Measurements from ENCODE around the gene AP1G2.

AP1G2 gene

DNA sequence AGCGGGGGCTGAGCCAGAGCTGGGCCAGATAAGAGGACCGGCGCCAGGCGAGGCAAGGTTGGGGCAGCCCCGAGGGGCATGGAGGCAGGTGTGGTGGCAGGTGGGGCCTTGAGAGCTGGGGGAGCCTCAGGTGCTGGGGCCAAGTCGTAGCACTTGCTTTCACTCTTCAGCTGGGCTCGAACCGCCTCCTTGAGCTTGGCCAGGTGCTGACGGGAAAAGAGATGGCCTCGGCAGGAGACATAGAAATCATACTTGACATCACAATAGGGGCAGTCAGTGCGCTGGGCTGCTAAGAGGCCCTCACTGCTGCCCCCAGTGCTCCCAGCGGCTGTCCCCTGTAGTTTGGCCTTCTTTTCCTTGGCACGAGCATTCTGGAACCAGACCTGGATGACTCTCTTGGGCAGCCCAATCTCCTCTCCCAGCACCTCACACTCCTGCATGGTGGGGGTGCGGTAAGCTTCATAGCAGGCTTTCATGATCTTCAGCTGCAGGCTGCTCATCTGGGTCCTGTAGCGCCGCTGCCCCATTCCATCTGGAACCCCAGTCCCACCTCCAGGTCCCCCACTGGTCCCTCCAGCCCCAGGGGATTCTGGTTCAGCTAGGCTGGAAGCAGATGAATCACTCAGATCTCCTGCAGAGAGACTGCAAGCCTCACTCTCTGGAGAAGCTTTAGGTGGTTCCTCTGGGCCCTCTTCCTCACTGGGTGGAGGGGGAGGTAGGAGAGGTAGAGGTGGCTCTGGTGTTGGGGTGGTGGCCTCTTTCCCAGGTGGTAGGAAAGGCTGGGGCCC lies 44.2 kb downstream of the AP1G2 start:
- H3K9me3 Mint-ChIP-seq = no peaks in the 10 kb centered on the region
- DNase-seq (ENCODE audit: low spot score) = no peak
- no peaks in the 10 kb centered on the region for H3K36me3 Mint-ChIP-seq (ENCODE audit: low read depth)

DNA sequence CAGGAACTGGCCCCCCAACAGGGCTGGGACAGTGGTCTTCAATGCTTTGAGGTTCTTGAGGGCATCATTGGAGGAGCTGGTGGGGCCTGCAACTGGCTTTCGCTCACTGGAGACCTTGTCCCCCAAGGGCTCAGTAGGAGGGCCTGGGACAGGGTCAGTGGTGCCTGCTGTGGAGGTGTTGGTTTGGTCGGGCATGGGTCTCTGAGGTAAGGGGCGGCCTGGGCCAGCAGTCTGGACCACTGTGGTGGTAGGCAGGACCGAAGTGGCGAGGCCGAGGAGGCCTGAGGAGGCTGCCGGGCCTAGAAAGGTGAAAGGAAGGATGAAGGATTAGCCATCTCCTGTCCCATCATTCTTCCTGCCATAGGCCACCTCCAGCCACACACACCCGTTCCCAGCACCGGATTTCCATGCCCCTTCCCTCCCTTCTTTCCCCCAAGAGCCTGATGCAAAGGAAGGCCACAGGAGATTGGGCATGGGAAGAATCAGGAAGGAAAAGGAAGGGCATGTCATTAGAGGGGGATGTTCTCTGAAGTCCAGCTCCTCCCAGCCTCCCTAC lies 44.9 kb downstream of the AP1G2 start:
- Mint-ChIP-seq H3K27me3 (ENCODE audit: low read depth) (no peaks in the 10 kb centered on the region), H3K4me1 (ENCODE audit: low read depth) (no peaks in the 10 kb centered on the region), H3K36me3 (ENCODE audit: low read depth) (no peaks in the 10 kb centered on the region), H3K9me3 (no peaks in the 10 kb centered on the region), H3K27ac (no peak overlapping the region), H3K4me3 (no peak overlapping the region)
- DNase-seq (ENCODE audit: low spot score) = no peak

More for the DNA sequence above, 44.2 kb downstream of the AP1G2 start:
- Mint-ChIP-seq H3K4me3 (no peak overlapping the region), H3K27ac (no peak overlapping the region), H3K27me3 (ENCODE audit: low read depth) (no peaks in the 10 kb centered on the region), H3K4me1 (ENCODE audit: low read depth) (no peaks in the 10 kb centered on the region)

DNA sequence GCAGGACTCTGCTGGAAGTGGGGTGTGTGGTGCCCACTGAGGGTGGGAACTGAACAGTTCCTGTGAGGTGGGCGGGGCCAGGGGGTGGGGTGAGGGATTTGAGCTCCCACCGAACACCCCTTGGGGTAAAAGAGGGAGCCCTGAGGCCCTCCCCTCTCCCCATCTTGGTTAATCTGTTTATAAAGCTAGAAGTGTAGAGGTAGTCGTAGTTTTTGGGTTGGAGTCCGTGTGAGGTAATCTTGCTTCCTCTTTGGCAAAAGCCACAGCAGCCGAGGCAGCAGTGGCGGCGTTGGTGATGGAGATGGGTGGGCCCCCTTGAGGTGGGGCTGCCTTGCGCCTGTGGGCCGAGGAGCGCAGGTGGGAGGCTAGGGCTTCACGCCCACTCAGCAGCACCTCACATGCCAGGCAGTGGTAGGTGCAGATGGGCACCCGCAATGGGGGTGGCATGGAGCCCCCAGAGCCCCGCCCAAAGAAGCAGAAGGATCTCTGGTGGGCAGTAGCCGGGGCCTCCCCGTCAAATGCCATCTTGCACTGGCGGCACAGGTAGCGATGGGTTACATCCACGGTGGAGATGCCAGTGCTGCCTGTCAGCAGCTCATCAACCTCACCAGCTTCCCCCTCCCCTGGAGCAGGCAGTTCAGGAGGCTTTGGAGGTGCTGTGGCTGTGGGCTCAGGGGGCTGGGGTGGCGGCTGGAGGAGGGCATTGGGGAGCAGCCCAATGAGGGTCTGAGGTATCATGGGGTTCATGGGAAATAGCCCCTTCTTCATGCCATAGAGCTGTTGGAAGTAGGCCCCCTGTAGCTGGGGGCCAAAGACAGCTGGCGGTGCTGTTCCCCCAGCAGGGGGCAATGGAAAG lies 45.6 kb downstream of the AP1G2 start:
- Mint-ChIP-seq H3K4me1 (ENCODE audit: low read depth) (no peaks in the 10 kb centered on the region), H3K27ac (no peak overlapping the region), H3K36me3 (ENCODE audit: low read depth) (no peaks in the 10 kb centered on the region), H3K4me3 (no peak overlapping the region), H3K27me3 (ENCODE audit: low read depth) (no peaks in the 10 kb centered on the region), H3K9me3 (no peaks in the 10 kb centered on the region)
- DNase-seq (ENCODE audit: low spot score) = no peak

DNA sequence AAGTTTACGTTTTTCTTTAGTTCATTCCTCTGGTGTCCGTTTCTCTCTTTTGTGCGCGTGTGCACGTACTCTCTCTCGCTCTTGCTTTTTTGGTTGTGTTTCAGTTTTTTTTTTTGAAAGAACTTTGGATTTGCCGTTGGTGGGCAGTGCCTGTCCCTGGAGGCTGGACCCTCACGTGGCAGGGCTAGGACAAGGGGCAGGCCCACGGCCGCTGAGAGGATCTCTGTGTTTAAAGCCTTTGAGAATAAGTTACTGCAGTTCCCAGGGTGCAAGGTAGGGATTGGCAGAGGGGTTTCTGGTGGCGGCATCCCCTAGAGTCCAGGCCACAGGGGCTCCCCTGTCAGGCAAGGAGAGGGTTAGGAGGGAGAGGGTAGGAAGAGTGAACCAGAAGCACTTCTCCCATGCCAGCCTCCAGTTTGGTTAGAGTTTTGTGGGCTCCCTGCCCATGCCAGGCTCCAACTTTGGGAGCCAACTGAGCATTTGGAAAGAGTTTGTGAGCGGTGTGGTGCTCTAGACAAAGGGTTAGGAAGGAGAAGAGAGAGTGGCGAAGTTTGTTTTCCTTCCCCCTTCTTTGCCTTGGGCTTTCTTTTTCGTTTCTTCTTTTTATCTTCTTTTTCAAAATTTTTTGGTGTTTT lies 46.6 kb downstream of the AP1G2 start:
- no peak overlapping the region for H3K27ac Mint-ChIP-seq
- DNase-seq (ENCODE audit: low spot score) = no peak

DNA sequence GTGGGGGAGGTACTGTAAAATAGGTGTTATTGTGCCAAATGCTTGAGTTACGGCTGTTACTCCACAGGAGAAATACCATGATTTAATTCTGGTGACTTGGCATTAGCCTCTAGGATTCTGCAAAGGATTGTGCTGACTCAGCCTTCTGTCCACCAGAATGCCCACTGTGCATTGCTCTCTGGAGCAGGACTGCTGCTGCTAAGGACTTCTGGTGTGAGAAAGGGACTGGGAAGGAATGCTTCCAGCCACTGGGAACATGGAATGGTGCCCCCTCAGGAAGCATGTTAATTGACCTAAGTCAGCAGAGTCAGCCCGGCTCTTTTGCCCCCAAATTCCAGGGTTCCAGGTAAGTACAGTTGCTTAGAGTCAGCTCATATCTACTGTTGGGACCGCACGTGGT lies 48.9 kb downstream of the AP1G2 start:
- H3K4me3 Mint-ChIP-seq = no peak overlapping the region
- no peaks in the 10 kb centered on the region for H3K36me3 Mint-ChIP-seq (ENCODE audit: low read depth)
- no peaks in the 10 kb centered on the region for H3K27me3 Mint-ChIP-seq (ENCODE audit: low read depth)
- no peaks in the 10 kb centered on the region for H3K9me3 Mint-ChIP-seq
- no peaks in the 10 kb centered on the region for H3K4me1 Mint-ChIP-seq (ENCODE audit: low read depth)
- H3K27ac Mint-ChIP-seq = no peak overlapping the region
- DNase-seq (ENCODE audit: low spot score) = no peak

More for the DNA sequence above, 46.6 kb downstream of the AP1G2 start:
- no peaks in the 10 kb centered on the region for H3K9me3 Mint-ChIP-seq
- no peaks in the 10 kb centered on the region for H3K4me1 Mint-ChIP-seq (ENCODE audit: low read depth)
- no peak overlapping the region for H3K4me3 Mint-ChIP-seq
- H3K36me3 Mint-ChIP-seq (ENCODE audit: low read depth) = no peaks in the 10 kb centered on the region
- H3K27me3 Mint-ChIP-seq (ENCODE audit: low read depth) = no peaks in the 10 kb centered on the region

DNA sequence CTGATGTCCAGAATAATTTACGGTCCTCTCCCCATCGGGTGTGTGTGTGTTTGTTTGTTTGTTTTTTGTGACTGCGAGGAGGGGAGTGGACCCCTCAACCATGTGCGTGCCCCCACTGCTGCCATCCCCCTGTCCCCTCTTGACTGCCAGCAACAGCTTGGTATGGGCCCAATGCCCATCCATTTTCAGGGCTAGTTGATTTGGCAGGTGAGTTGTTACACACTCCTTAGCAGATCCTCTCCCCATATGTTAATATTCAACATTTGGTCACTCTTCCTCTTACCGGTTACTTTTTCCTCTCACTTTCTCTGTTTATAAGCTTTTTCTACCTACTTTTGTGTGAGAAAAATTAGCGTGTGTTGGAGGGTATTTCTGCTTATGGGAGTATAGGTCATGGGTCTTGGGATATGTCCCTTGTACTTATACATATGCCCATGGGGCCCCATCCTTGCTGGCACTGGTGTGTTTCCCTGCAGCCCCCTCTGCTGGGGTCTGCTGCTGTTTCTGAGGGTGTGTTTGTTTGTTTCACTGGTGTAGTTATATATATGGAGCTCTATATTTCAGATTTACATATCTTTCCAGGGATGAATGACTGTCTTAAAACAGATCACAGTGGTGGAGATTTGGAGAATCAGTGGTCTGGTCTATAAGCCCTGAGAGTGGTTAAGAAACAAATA lies 49.8 kb downstream of the AP1G2 start:
- Mint-ChIP-seq H3K27ac (no peak overlapping the region), H3K4me1 (ENCODE audit: low read depth) (no peaks in the 10 kb centered on the region), H3K9me3 (no peaks in the 10 kb centered on the region), H3K27me3 (ENCODE audit: low read depth) (no peaks in the 10 kb centered on the region), H3K4me3 (no peak overlapping the region), H3K36me3 (ENCODE audit: low read depth) (no peaks in the 10 kb centered on the region)
- no peak for DNase-seq (ENCODE audit: low spot score)

DNA sequence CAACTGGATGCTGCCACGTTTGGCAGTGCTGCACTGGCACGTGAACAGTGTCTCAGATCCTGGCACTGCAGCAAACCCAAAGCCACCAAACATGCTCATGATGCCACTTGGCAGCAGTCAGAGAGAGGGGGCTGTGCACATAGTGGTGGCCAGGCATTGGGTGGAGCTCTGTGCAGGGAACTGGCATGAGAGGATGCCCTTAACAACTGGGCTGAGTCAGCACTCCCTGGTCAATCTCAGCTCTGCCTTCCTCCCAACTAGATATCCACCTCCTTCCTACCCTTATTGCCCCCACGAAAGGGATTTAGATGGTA lies 53.0 kb downstream of the AP1G2 start:
- Mint-ChIP-seq H3K36me3 (ENCODE audit: low read depth) (no peaks in the 10 kb centered on the region), H3K27me3 (ENCODE audit: low read depth) (no peaks in the 10 kb centered on the region), H3K4me1 (ENCODE audit: low read depth) (peaks cover 2% of the 10 kb centered on the region), H3K27ac (no peak overlapping the region), H3K4me3 (no peak overlapping the region), H3K9me3 (no peaks in the 10 kb centered on the region)
- no peak for DNase-seq (ENCODE audit: low spot score)

DNA sequence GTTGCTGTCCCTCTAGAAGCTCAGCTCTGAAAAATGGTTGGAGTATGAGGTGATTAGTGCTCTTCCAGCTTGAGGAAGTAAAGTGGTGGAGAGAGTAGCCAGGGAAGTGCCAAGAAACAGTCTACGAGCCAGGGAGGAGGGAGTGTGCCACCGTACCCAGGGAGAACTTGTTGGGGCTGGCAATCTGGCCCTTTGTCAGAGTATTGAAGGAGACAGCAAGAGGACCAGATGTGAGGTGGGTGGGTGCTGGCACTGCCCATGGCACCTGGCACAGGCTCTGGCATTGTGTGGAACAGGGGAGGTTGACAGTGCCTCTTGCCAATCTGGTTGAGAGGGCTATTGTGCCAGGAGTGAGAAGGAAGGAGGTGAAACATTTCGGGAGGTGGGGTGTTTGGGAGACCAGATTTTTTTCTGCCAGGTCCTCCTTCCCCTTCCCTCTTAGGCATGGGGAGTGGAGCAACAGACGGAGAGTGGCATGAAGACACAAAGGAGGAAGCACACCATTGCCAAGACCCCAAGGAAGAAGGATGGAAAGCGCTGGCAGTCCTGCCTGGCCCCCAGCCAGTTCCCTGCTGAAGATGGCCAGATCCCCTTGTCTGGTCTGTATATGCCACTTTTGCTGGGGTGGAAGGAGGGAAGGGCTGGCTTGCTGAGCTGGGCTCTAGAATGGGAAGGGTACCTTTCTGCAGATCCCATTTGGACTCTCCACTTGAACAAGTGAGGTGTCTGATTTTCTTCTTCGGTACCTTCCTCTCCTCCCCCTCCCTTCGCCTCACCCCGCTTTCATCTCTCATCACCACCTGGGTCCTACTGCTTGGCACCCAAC lies 53.6 kb downstream of the AP1G2 start:
- H3K4me3 Mint-ChIP-seq = no peak overlapping the region
- H3K27me3 Mint-ChIP-seq (ENCODE audit: low read depth) = no peaks in the 10 kb centered on the region
- no peaks in the 10 kb centered on the region for H3K36me3 Mint-ChIP-seq (ENCODE audit: low read depth)
- H3K4me1 Mint-ChIP-seq (ENCODE audit: low read depth) = peaks cover 2% of the 10 kb centered on the region
- no peaks in the 10 kb centered on the region for H3K9me3 Mint-ChIP-seq
- no peak for DNase-seq (ENCODE audit: low spot score)
- no peak overlapping the region for H3K27ac Mint-ChIP-seq

DNA sequence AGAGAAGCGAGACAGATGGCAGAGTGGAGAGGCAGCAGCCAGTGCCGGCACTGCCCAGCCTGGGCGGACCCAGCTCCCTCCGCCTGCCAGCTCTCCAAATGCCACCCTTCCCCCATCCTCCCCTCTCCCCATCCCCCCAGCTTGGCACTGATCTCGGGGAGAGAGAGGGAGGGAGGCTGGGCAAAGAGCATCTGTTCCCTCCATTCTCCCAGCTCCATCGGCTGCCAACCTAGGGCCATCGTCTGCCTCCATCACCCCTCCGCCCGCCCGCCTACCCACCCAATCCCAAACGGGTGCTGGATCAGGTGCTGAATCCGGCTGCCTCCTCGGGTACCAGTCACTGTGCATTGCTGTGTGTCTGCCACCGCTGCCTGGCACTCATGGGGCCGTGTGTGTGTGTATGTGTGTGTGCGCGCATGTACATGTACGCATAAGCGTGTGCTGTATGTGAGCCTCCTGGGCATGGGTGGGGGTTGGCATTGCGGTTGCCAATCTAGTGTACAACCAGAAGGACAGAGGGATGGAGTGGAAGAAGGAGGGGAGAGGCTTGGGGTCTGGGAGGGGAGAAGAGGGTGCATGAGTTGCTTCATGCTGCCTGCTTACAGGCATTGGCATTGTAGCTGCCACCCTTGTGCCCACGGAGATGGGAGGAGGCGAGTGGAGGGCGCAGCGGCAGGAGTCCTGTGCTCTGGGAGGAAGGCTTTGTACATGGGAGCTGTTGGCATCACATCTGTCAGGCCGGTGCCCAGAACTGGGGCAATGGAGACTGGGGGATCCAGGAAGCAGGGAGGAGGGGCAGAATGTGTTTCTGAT lies 54.4 kb downstream of the AP1G2 start:
- peaks cover 2% of the 10 kb centered on the region for H3K4me1 Mint-ChIP-seq (ENCODE audit: low read depth)
- no peaks in the 10 kb centered on the region for H3K36me3 Mint-ChIP-seq (ENCODE audit: low read depth)
- H3K27me3 Mint-ChIP-seq (ENCODE audit: low read depth) = no peaks in the 10 kb centered on the region
- no peaks in the 10 kb centered on the region for H3K9me3 Mint-ChIP-seq
- H3K4me3 Mint-ChIP-seq = no peak overlapping the region
- H3K27ac Mint-ChIP-seq = no peak overlapping the region
- no peak for DNase-seq (ENCODE audit: low spot score)

DNA sequence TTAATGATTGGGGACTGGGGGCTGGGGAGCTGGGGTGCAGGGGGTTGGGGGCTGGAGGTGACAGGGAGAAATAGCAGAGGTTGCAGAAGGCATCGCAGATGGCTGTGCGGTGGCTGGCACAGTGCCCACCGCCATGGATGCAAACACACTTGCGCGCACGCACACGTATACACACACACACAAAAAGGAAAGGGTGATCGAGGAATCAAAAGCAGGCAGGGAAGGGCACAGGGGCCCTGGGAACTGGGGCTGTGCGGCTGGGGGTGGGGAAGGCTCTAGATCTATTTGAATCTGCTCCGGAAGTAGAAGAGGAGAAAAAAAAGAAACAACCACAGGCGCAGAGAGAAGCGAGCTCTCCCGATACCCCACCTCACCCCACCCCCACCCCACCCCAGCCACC lies 55.4 kb downstream of the AP1G2 start:
- Mint-ChIP-seq H3K27me3 (ENCODE audit: low read depth) (no peaks in the 10 kb centered on the region), H3K9me3 (no peaks in the 10 kb centered on the region), H3K36me3 (ENCODE audit: low read depth) (no peaks in the 10 kb centered on the region), H3K27ac (peak overlapping the region; percentile 37), H3K4me3 (peak overlapping the region; percentile 66), H3K4me1 (ENCODE audit: low read depth) (peaks cover 2% of the 10 kb centered on the region)
- DNase-seq (ENCODE audit: low spot score) = no peak

Data from T-helper 2 cell treated with Interferon-gamma antibody and Interleukin-4, amounts not matched to agents 5 μg/mL and 100 μg/mL, for 36 hours (primary cell).